ENCODE data around the gene CD7.
"Not testable (repeated sequence)": the region's sequence is repeated elsewhere in the genome, so short reads cannot be mapped to it uniquely, and the experiment has no call there.

Gene CD7

DNA sequence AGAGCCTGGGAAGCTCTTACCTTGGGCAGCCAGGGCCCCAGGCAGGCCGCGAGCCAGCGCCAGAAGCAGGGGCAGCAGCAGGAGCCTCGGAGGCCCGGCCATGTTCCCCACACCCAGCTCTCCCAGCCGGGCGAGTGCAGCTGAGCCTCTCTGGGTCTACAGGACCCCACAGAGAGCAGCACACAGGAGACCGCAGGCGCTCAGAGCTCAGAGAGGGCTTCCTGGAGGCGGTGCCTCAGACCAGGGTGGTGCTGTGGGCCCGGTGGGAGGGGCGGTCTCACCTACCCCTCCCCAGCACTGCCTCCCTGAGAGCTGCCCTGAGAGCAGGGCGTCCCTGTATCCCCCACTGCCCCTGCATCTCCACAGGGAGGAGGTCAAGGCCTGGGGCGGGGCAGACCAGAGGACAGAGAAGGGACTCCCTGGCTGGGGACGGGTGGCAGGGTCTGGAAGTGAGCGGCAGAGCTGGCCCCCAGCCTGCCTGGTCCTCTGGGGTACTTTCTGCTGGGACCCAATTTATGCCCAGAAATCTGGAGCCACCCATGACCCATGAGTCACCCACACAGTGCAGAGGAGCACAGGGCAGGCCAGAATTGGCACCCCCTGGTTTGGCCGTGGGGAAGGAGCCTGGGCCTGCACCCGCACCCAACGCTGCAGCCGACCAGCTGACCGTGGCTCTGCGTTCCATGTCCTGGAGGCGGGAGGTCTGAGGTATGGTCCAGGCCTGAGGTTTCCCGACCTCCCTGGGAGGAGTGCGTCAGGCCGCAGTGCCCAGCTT, at the start of gene CD7:
Gene CD7, minus strand, starts transcription at position 215 of the 775 bp plus-strand sequence. Its CDS starts 113 bp downstream, at position 102.
- DNase-seq, result peak; percentile 74

GRCh38 chr17:82366749-82367148, 49.3 kb upstream of the CD7 start:
- DNase-seq, result no peak

DNA sequence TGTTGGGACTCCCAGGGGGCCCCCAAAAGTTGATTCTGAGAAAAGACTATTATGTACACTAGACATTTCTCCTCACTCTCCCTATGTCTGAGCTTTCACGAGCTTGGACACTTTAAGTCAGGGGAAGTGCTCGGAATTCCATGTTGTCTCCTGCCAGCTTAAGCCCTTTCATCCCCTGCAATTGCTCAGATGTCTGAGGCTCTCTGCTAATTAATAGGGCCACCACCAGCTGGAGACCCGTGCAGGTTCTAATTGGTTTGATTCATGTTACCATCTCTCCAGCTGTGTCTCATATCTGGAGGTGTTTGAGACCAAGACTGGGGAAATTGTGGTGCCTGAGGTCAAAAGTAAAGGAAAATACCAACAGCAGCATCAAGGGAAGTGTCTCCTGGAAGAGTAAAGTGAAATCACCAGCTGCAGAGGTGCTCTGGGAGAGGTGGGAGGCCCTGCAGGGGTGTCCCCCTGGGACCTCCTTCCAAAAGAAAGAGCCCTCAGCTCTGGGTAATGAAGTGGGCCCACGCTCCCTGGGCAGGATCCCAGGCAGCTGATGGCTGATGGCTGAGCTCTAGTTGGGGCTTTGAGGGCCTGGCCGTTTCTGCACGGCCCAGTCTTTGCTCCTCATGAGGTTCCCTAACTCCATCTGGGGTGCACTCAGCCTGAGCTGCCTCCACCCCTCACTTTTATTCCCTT, 48.3 kb upstream of the CD7 start:
- no peak for DNase-seq

- no peak for DNase-seq
Measured at GRCh38 chr17:82361885-82362633, 44.7 kb upstream of the CD7 start.

DNA sequence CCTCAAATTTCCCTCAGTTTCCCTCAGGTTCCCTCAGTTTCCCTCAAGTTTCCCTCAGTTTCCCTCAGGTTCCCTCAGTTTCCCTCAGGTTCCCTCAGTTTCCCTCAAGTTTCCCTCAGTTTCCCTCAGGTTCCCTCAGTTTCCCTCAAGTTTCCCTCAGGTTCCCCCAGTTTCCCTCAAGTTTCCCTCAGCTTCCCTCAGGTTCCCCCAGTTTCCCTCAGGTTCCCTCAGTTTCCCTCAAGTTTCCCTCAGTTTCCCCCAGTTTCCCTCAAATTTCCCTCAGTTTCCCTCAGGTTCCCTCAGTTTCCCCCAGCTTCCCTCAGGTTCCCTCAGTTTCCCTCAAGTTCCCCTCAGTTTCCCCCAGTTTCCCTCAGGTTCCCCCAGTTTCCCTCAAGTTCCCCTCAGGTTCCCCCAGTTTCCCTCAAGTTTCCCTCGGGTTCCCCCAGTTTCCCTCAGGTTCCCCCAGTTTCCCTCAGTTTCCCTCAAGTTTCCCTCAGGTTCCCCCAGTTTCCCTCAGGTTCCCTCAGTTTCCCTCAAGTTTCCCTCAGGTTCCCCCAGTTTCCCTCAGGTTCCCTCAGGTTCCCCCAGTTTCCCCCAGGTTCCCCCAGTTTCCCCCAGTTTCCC, 42.2 kb upstream of the CD7 start:
- DNase-seq, result not testable (repeated sequence)

- no peak for DNase-seq
Measured at GRCh38 chr17:82358465-82359350, 41.3 kb upstream of the CD7 start, which contains the start of gene TEX19. TSS of gene TEX19 (plus strand) at chr17:82359247. CDS start at chr17:82362151, 2,904 bp downstream.

DNA sequence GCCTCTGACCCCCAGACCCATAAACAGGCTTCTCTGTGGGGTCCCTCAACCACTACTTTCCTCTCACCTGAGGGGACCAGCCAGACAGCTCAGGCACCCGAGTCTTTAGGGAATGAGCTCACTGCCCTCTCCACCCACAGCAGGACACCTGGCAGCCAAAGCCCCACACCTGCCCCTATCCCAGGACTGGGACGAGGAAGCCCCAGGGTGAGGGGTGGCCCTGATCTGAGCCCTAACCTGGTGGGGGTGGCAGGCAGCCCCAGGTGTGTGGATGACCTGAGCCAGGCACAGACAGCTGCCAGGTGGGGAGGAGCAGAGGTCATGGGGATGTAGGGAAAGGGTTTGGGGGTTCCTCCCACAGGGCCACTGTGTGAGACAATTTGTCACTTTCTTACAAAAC, 40.0 kb upstream of the CD7 start:
- DNase-seq, result no peak

DNA sequence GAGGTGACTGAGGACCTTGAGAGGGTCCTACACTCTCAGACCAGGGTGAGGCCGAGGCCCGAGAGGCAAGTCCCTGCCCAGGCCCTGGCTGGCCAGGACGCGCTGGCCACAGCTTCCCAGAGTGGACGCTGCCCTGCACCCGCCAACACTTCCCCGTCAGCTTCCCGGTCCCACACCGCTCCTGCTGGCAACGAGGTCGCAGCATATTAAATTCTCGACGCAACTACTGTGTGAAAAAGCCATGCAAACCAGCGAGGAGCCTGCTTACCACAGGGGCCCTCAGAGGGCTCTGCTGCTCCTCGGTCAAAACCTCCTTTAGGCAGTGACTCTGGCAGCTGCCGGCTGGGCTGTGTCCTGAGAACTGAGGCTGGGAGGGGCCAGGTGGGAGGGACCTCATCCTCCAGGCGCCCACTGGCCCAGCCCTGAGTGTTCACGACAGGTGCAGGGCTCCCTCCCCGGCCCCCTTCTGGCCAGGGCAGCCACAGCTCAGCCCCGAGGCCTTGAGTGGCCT, 39.5 kb upstream of the CD7 start:
- DNase-seq, result no peak

DNA sequence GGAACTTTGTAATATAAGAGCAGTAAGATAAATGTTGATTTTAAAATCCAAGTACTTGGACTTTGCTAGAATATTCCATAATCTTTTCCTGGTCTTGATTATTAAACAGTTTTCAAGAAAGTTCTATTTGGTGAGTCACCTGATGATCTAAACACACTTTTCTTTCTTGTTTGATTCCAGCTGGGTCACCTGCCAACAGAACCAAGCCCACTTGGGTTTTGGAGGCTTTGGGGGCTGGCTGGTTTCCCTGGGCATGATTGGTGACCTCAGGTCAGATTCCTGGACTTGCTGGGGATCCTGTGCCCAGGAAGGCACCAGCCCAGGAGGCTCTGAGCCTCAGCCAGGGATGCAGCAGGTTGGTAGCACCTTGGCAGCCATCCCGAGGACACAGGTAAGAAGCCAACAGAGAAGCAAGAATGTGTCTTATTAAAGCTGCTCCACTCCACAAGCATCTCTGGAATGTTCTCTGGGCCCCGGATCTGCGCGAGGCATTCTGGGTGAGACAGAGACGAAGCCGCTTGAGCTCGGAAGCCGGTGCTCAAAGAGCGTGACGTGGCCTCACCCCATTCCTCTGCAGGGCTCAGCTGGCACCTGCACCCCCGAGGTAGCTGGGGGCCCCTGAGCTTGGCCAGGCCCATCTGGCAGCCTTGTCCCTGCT, 38.5 kb upstream of the CD7 start:
- DNase-seq, result no peak

DNA sequence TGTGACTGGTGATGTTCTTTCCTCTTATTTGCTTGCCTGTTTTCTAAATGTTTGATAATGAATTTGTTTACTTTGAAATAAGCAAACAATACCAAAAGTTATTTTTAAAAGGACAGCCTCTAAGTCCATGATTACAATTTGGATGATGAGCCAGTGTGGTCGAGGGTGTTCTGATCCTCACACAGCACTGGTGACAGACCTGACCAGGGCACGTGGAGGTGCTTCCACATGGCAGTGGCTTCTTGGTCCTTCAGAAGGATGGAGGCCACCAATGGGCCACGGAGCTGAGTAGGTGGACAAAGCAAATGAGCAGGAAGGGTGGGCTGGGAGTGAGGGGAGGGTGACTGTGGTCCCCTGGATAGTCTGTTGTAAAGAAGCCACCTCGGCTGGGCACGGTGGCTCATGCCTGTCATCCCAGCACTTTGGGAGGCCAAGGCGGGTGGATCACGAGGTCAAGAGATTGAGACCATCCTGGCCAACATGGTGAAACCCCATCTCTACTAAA, 37.4 kb upstream of the CD7 start:
- no peak for DNase-seq

DNA sequence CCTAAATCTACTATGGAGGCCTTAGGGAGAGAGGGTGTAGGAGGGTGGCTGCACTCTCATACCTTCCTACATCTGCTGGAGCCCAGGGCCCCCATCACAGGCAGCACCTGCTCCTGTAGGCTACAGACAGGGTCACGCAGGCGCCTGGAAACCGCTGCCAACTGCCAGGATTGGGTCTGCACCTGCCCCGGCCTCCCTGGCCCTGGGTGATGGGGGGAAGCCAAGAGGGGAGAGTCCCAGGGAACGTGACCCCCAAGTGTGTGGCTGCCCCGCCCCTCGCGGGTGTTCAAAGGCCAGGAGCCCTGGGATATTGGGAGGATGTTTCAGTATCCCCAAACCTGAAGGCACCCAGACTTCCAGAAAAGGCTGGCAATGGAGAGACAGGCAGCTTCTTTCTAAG, 36.1 kb upstream of the CD7 start:
- DNase-seq, result no peak

DNA sequence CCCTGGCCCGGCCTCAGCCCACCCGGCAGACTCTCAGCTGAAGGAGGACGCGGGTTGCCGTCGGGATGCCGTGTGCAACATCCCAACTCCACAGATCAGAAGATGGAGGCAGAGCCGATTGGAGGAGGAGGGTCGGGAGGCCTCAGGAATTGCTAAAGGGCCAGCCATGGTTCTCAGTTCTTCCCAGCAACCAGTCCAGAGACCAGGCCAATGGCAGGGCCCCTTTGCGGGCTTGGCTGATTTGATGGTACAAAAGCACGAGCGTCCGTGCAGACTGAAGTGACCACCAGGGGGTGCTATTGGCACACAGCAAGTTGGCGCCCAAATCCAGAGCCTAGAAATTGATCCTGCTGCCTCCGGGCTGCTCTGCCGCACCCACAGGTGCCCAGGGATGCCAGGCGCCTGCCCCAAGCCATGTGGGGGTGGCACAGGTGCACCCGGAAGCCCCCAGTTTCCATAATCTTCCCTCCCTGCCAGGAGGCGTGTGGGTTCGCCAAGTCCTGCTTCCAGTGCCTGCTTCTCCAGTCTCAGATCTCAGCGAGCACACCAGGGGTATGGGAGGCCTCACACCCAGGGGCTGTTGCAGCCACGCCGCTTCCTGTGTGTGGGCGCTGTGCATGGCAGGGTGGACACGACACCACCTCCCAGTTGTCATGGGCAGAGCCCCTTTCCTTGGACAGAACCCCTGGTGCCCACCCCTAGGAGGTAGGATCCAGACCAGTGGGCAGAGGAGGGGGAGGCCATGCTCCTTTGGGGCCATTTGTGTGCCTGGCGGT, 34.5 kb upstream of the CD7 start:
- DNase-seq, result peak; percentile 84

GRCh38 chr17:82351254-82351712, 33.9 kb upstream of the CD7 start:
- DNase-seq, result no peak

DNA sequence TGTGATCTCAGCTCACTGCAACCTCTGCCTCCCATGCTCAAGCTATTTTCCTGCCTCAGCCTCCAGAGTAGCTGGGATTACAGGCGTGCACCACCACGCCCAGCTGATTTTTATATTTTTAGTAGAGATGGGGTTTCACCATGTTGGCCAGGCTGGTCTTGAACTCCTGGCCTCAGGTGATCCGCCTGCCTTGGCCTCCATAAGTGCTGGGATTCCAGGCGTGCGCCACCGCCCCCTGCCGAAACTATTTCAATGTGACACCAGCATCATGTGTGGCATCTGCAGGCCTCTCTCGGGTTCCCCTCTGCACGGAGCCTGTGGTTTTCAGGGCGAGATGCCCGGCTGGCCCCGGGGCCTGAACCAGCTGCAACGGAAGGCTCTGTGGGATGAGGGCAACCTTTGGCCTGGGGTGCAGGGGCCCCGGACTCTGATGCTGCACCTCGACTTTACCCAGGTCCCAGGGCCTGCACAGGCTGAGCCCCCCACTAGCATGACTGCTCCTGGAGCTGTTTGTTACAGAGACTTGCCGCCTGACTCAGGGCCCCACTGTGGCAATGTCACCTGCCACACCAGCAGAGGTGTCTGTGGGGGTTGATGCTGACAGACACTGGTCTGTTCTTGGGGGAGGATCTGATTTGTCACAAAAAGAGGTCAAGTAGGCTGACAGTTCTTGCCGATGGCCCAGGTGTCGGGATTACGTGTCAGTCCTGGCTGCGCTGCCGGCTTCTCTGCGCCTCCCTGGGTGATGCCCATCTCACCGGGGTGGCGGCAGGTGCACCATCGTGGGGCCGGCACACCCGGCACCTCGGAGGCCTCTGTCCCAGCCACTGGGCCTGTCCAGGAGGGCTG, 33.0 kb upstream of the CD7 start:
- peak; percentile 44 for DNase-seq

DNA sequence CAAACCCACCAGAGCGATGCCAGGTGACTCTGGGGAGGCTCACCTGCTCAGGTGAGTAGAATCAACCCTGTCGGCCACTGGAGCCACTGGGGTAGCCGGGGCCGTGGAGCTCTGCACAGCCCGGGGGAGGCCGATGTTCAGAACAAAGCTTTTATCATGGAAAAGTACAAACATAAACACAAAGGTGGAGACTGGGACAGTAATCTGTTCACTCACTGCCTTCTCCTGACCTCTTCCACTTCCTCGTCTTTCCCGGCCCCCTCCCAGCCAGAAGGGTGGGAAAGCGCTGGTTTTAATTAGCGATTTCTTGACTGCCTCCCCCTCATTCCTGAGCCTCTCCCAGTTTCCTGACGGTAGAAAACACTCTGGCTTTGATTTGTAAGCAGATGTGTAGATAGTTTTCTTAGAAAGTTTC, 31.9 kb upstream of the CD7 start:
- DNase-seq, result no peak

DNA sequence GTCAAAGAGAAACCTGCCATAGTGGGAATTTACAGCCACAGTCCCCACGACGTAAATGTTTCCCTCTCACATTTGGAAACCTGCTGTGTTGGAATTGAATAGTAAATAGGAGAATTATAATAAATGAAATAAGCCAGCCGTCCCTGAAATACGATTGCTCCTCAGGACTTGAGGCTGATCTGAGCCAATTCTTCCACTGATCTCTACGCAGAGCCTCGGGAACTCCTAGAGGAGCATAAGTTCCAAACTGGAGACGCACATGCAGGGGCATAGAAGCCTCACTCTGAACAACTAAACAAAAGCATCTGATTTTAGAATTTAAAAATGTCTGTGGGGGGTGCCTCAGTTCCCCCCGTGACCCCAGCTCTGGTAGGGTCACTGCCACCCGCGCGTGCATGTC, 31.5 kb upstream of the CD7 start:
- DNase-seq, result no peak

- DNase-seq, result no peak
Measured at GRCh38 chr17:82348434-82348833, 31.0 kb upstream of the CD7 start.

- not testable (repeated sequence) for DNase-seq
Measured at GRCh38 chr17:82347994-82348393, 30.6 kb upstream of the CD7 start.

Data from CD4-positive, alpha-beta T cell treated with Interleukin-17A for 1 hour (primary cell).